ENCODE measurements around the gene FIG4. TPM values are rescaled to one million over a fixed set of nuclear protein-coding genes. Genes with fewer than 3 reads are reported as not detected.
"Not testable (repeated sequence)": the region's sequence is repeated elsewhere in the genome, so short reads cannot be mapped to it uniquely, and the experiment has no call there.

Gene FIG4
- total RNA-seq, 1 donor, result 27.1 TPM

DNA sequence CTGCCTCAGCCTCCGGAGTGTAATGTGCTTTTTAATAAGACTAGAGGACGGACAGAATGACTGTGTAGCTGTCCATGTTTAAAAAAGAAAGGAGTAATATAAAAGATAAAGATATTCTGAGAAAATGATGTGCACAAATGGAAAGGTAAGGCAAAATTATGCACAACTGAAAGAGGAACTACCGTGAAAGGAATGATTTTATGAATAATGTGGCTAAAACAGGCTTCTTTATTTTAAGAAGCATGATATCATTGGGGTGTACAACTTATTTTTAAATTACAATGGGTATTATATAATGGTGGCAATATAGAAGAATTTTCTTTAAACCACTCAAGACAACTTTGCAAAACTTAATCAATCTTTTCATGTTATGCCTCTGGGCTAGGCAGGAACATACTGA, 78.1 kb downstream of the FIG4 start:
- DNase-seq (ENCODE audit: insufficient read length, low spot score, missing footprints), result no peak
- TF ChIP-seq, protein P1, sequence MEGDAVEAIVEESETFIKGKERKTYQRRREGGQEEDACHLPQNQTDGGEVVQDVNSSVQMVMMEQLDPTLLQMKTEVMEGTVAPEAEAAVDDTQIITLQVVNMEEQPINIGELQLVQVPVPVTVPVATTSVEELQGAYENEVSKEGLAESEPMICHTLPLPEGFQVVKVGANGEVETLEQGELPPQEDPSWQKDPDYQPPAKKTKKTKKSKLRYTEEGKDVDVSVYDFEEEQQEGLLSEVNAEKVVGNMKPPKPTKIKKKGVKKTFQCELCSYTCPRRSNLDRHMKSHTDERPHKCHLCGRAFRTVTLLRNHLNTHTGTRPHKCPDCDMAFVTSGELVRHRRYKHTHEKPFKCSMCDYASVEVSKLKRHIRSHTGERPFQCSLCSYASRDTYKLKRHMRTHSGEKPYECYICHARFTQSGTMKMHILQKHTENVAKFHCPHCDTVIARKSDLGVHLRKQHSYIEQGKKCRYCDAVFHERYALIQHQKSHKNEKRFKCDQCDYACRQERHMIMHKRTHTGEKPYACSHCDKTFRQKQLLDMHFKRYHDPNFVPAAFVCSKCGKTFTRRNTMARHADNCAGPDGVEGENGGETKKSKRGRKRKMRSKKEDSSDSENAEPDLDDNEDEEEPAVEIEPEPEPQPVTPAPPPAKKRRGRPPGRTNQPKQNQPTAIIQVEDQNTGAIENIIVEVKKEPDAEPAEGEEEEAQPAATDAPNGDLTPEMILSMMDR (IDR thresholded peaks at IDR 0.05; ENCODE audit: extremely low read depth, low read depth, low read length), result no peak
- H3K27ac ChIP-seq (ENCODE audit: low read depth, low read length), result peak overlapping the region; percentile 85

GRCh38 chr6:109770047-109770446, 79.0 kb downstream of the FIG4 start:
- no peaks in the 10 kb centered on the region for H3K9me3 ChIP-seq (ENCODE audit: low read depth, low read length)
- H3K4me3 ChIP-seq (ENCODE audit: insufficient read depth, low read length), result no peak overlapping the region
- no peaks in the 10 kb centered on the region for H3K36me3 ChIP-seq (ENCODE audit: insufficient read depth, low read length)
- no peaks in the 10 kb centered on the region for H4K20me1 ChIP-seq (ENCODE audit: insufficient read depth, low read length)
- peak; percentile 22 for DNase-seq (ENCODE audit: insufficient read length, low spot score, missing footprints)
- H2AFZ ChIP-seq (ENCODE audit: low read length), result no peak overlapping the region
- peaks cover 33% of the 10 kb centered on the region for H3K4me1 ChIP-seq (ENCODE audit: insufficient read depth, low read length)
- H3K4me2 ChIP-seq (ENCODE audit: insufficient read depth, low read length), result no peak overlapping the region
- H3K27ac ChIP-seq (ENCODE audit: low read depth, low read length), result no peak overlapping the region
- no peaks in the 10 kb centered on the region for H3K79me2 ChIP-seq (ENCODE audit: insufficient read depth, low read length)
- TF ChIP-seq, protein P1 (IDR thresholded peaks at IDR 0.05; ENCODE audit: extremely low read depth, low read depth, low read length), result no peak
- H3K27me3 ChIP-seq (ENCODE audit: insufficient read depth, low read length), result no peaks in the 10 kb centered on the region

More for the DNA sequence above, 78.1 kb downstream of the FIG4 start:
- no peaks in the 10 kb centered on the region for H3K27me3 ChIP-seq (ENCODE audit: insufficient read depth, low read length)
- no peaks in the 10 kb centered on the region for H4K20me1 ChIP-seq (ENCODE audit: insufficient read depth, low read length)
- H2AFZ ChIP-seq (ENCODE audit: low read length), result no peak overlapping the region
- H3K36me3 ChIP-seq (ENCODE audit: insufficient read depth, low read length), result no peaks in the 10 kb centered on the region
- no peak overlapping the region for H3K4me3 ChIP-seq (ENCODE audit: insufficient read depth, low read length)
- H3K4me1 ChIP-seq (ENCODE audit: insufficient read depth, low read length), result peaks cover 33% of the 10 kb centered on the region
- H3K9me3 ChIP-seq (ENCODE audit: low read depth, low read length), result no peaks in the 10 kb centered on the region
- no peaks in the 10 kb centered on the region for H3K79me2 ChIP-seq (ENCODE audit: insufficient read depth, low read length)
- H3K4me2 ChIP-seq (ENCODE audit: insufficient read depth, low read length), result no peak overlapping the region

DNA sequence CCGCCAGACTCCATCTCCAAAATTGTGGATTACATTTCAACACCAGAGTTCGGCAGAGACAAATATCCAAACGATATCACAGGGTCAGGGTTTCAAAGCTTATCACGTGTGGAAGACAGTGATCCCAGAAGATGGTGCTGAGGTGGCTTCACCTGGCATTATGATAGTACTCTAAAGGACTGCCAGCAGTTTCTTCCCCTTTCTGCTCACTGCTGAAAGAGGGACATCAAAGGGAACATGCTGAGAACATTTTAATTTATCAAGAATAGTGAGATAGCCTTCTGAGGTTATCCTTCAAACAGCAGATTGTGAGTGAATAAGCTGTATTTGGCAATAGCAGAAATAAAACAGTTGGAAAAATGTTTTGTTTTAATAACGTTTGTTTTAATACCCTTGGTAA, 79.7 kb downstream of the FIG4 start:
- no peak overlapping the region for H3K4me3 ChIP-seq (ENCODE audit: insufficient read depth, low read length)
- peaks cover 33% of the 10 kb centered on the region for H3K4me1 ChIP-seq (ENCODE audit: insufficient read depth, low read length)
- TF ChIP-seq, protein P1 (IDR thresholded peaks at IDR 0.05; ENCODE audit: extremely low read depth, low read depth, low read length), result no peak
- H3K27me3 ChIP-seq (ENCODE audit: insufficient read depth, low read length), result no peaks in the 10 kb centered on the region
- DNase-seq (ENCODE audit: insufficient read length, low spot score, missing footprints), result no peak
- H3K36me3 ChIP-seq (ENCODE audit: insufficient read depth, low read length), result no peaks in the 10 kb centered on the region
- H3K4me2 ChIP-seq (ENCODE audit: insufficient read depth, low read length), result no peak overlapping the region
- H2AFZ ChIP-seq (ENCODE audit: low read length), result no peak overlapping the region
- H4K20me1 ChIP-seq (ENCODE audit: insufficient read depth, low read length), result no peaks in the 10 kb centered on the region
- no peaks in the 10 kb centered on the region for H3K79me2 ChIP-seq (ENCODE audit: insufficient read depth, low read length)
- H3K27ac ChIP-seq (ENCODE audit: low read depth, low read length), result no peak overlapping the region
- no peaks in the 10 kb centered on the region for H3K9me3 ChIP-seq (ENCODE audit: low read depth, low read length)

DNA sequence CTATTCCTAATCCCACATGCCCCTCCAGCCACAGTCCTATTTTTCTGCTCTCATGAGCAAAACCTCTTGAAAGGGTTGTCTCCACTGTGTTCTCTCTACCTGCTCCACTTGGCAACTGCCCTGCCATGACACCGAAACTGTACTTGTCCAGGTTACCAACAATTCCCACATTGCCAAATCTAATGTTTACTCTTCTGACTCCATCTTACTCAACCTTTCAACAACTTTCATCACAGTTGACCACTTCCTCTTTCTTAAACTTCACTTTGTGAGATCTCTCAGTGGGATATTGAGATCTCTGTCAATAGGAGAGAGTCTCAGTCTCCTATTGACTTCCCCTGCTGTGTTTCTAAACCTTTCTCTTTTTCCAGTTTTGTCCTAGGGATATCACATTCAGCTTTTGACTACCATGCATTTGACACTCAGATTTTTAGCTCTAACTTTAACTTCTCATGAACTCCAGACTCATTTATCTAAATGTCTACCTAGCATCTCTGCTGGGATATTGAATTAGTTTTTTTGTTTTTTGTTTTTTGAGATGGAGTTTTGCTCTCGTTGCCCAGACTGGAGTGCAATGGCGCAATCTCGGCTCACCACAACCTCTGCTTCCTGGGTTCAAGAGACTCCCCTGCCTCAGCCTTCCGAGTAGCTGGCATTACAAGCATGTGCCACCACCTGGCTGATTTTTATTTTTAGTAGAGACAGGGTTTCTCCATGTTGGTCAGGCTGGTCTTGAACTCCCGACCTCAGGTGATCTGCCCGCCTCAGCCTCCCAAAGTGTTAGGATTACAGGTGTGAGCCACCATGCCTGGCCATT, 81.1 kb downstream of the FIG4 start:
- not testable (repeated sequence) for H3K36me3 ChIP-seq (ENCODE audit: insufficient read depth, low read length); H2AFZ ChIP-seq (ENCODE audit: low read length); H3K27ac ChIP-seq (ENCODE audit: low read depth, low read length); H3K27me3 ChIP-seq (ENCODE audit: insufficient read depth, low read length); H3K9me3 ChIP-seq (ENCODE audit: low read depth, low read length); H3K79me2 ChIP-seq (ENCODE audit: insufficient read depth, low read length); H3K4me3 ChIP-seq (ENCODE audit: insufficient read depth, low read length); DNase-seq (ENCODE audit: insufficient read length, low spot score, missing footprints); H3K4me2 ChIP-seq (ENCODE audit: insufficient read depth, low read length); H4K20me1 ChIP-seq (ENCODE audit: insufficient read depth, low read length)
- peaks cover 33% of the 10 kb centered on the region for H3K4me1 ChIP-seq (ENCODE audit: insufficient read depth, low read length)
